Measurements from ENCODE around the gene KIF21B.

GRCh38 chr1:201028461-201028889 is 5.0 kb upstream of the KIF21B start:
- no peak for TF ChIP-seq POLR2A (IDR thresholded peaks at IDR 0.05)
- TF ChIP-seq CTCF (IDR thresholded peaks at IDR 0.05): no peak
